HEK293 (cell line): ENCODE results near the gene DCAF15.

Source experiments
- BCL11A ChIP-seq: fragments of 450-650 bp; formaldehyde crosslinking; IDR thresholded peaks from 2 replicates; pipeline ENCODE4 v1.5.1; 2016; ENCODE audit warnings: low read depth, missing biosample characterization, missing genetic modification characterization
- GLIS2 ChIP-seq: fragments of 450-650 bp; formaldehyde crosslinking; IDR thresholded peaks from 2 replicates; pipeline ENCODE4 v1.5.1; 2016; ENCODE audit warnings: missing biosample characterization, missing genetic modification characterization
- WT1 ChIP-seq: fragments of 450-650 bp; formaldehyde crosslinking; IDR thresholded peaks from 2 replicates; pipeline ENCODE4 v1.5.1; 2016; ENCODE audit warnings: missing biosample characterization, missing genetic modification characterization
- ZBTB8A ChIP-seq: fragments of 450-650 bp; formaldehyde crosslinking; IDR thresholded peaks from 2 replicates; pipeline ENCODE4 v1.5.1; 2016; ENCODE audit warnings: missing biosample characterization, missing genetic modification characterization
- ZNF23 ChIP-seq: fragments of 450-650 bp; formaldehyde crosslinking; IDR thresholded peaks from 2 replicates; pipeline ENCODE4 v1.5.1; 2016; ENCODE audit warnings: missing biosample characterization, missing genetic modification characterization, borderline replicate concordance
- ZNF585B ChIP-seq: fragments of 450-650 bp; formaldehyde crosslinking; IDR thresholded peaks from 2 replicates; pipeline ENCODE4 v1.5.1; 2016; ENCODE audit warnings: missing biosample characterization, missing genetic modification characterization
- TF ChIP-seq, protein P1 (sequence below): fragments of 450-650 bp; formaldehyde crosslinking; IDR thresholded peaks from 2 replicates; pipeline ENCODE4 v1.5.1; 2016; ENCODE audit warnings: missing biosample characterization, missing genetic modification characterization

DNA sequence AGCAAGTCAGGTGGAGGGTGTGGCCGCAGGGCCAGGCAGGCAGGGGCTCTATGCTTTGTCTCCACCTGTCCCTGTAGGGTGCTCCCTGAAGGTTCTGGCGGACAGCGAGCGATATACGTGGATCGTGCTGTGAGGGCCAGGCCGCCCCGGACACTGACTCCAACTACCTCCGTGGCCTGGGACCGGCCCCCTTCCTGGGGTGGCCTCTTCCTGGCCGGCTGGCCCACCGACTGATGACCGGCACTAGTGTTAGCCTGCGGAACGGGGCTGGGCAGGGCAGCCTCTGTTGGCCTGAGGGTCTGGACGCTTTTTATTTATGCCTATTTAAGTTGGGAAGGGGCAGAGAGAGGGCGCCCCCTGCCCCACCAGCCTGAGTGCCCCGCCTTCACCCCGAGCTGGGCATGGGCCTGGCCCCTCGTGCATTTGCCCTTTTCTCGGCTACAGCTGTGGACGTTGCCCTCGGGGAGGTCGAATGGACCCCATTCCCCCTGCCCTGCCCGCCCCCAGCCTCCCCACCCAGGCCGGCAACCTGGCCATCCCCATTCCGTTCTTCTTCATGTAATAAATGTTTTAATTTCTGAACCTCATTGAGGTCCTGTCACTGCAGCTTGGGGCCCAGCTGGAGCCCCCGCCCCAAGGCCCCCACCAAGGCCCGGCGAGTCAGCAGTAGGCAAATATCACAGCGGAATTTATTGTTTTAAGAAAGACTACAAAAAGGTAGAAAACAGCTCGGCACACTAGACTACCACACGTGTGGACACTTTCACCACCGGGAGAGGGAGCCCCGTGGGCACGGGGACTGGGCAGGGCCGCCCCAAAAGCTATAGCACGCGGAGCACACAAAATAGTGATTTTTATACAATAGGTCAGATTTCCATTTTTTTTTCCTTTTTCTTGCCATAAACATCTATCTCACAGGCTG, 8.8 kb downstream of the DCAF15 start:
- TF ChIP-seq GLIS2 (tag by site-specific recombination), result no peak
- TF ChIP-seq, protein P1, sequence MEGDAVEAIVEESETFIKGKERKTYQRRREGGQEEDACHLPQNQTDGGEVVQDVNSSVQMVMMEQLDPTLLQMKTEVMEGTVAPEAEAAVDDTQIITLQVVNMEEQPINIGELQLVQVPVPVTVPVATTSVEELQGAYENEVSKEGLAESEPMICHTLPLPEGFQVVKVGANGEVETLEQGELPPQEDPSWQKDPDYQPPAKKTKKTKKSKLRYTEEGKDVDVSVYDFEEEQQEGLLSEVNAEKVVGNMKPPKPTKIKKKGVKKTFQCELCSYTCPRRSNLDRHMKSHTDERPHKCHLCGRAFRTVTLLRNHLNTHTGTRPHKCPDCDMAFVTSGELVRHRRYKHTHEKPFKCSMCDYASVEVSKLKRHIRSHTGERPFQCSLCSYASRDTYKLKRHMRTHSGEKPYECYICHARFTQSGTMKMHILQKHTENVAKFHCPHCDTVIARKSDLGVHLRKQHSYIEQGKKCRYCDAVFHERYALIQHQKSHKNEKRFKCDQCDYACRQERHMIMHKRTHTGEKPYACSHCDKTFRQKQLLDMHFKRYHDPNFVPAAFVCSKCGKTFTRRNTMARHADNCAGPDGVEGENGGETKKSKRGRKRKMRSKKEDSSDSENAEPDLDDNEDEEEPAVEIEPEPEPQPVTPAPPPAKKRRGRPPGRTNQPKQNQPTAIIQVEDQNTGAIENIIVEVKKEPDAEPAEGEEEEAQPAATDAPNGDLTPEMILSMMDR, result no peak
- no peak for TF ChIP-seq WT1 (tag by site-specific recombination)
- TF ChIP-seq ZNF585B, result no peak
- TF ChIP-seq BCL11A, result no peak
- TF ChIP-seq ZBTB8A (tag by site-specific recombination), result no peak
- no peak for TF ChIP-seq ZNF23 (tag by site-specific recombination)
